Liver (tissue), 9 donors: ENCODE measurements around the gene C9orf50. TPM values are rescaled to one million over a fixed set of nuclear protein-coding genes. Genes with fewer than 3 reads are reported as not detected.

Experiments
- DNase-seq: peaks from one replicate; pipeline ENCODE4 v3.0.0-alpha.2; 2017; ENCODE audit warnings: low spot score
- H3K27ac ChIP-seq, 2 donors: one replicate each; pipeline ENCODE4 v1.7.0; 2013; ENCODE audit warnings: inconsistent platforms in 2 of 2, low read length in 2 of 2, control low read depth in 1 of 2, low read depth in 1 of 2, mild to moderate bottlenecking in 1 of 2
- H3K27me3 ChIP-seq, 4 donors: one replicate each; pipeline versions ENCODE4 v1.6.1 to v1.7.0; 2013; ENCODE audit warnings: low read length in 3 of 4, inconsistent platforms in 1 of 4, mild to moderate bottlenecking in 1 of 4, moderate library complexity in 1 of 4; ENCODE audit not compliant: control insufficient read depth in 4 of 4, insufficient read depth in 4 of 4
- H3K36me3 ChIP-seq, 4 donors: one replicate each; pipeline versions ENCODE4 v1.6.1 to v1.7.0; 2013; ENCODE audit warnings: low read length in 3 of 4, mild to moderate bottlenecking in 3 of 4, low read depth in 1 of 4, moderate library complexity in 1 of 4; ENCODE audit not compliant: control insufficient read depth in 4 of 4, insufficient read depth in 3 of 4
- H3K4me1 ChIP-seq, 4 donors: one replicate each; pipeline versions ENCODE4 v1.6.1 to v1.7.0; 2013; ENCODE audit warnings: low read length in 3 of 4, mild to moderate bottlenecking in 3 of 4, moderate library complexity in 1 of 4; ENCODE audit not compliant: control insufficient read depth in 4 of 4, insufficient read depth in 4 of 4
- H3K4me3 ChIP-seq, 3 donors: one replicate each; pipeline versions ENCODE4 v1.6.1 to v1.7.0; 2013; ENCODE audit warnings: low read length in 3 of 3, control low read depth in 1 of 3, low read depth in 1 of 3, mild to moderate bottlenecking in 1 of 3
- H3K9ac ChIP-seq, 2 donors: one replicate each; pipeline ENCODE4 v1.7.0; 2013; ENCODE audit warnings: low read length in 2 of 2, mild to moderate bottlenecking in 2 of 2, moderate library complexity in 2 of 2, control low read depth in 1 of 2, low read depth in 1 of 2
- H3K9me3 ChIP-seq, 4 donors: one replicate each; pipeline versions ENCODE4 v1.6.1 to v1.7.0; 2013; ENCODE audit warnings: low read length in 3 of 4; ENCODE audit not compliant: control insufficient read depth in 4 of 4
- ATF3 ChIP-seq: IDR thresholded peaks from 2 replicates; pipeline ENCODE4 v1.6.1; 2016; ENCODE audit warnings: antibody characterized with exemption
- CTCF ChIP-seq: fragments of 150-350 bp; IDR thresholded peaks from 2 replicates; pipeline ENCODE4 v1.5.1; 2017; ENCODE audit warnings: improper control_type of control experiment, low read depth, low read length; ENCODE audit not compliant: missing input control
- EGR1 ChIP-seq, 2 donors: IDR thresholded peaks; 2 replicates each; pipeline ENCODE4 v1.6.1; 2016 to 2018; ENCODE audit warnings: antibody characterized with exemption in 2 of 2, low read depth in 2 of 2
- FOXA1 ChIP-seq: IDR thresholded peaks from 2 replicates; pipeline ENCODE4 v1.6.1; 2016; ENCODE audit warnings: antibody characterized with exemption
- FOXA2 ChIP-seq: IDR thresholded peaks from 2 replicates; pipeline ENCODE4 v1.6.1; 2016; ENCODE audit warnings: antibody characterized with exemption
- HNF4A ChIP-seq, 2 donors: conservative IDR thresholded peaks; 2 replicates each; pipeline ENCODE4 v1.6.1; 2016; ENCODE audit warnings: antibody characterized with exemption in 2 of 2, mild to moderate bottlenecking in 2 of 2
- HNF4G ChIP-seq: IDR thresholded peaks from 2 replicates; pipeline ENCODE4 v1.6.1; 2016; ENCODE audit warnings: antibody characterized with exemption
- JUND ChIP-seq, 2 donors: IDR thresholded peaks; 2 replicates each; pipeline ENCODE4 v1.6.1; 2016; ENCODE audit warnings: antibody characterized with exemption in 2 of 2
- MAX ChIP-seq: IDR thresholded peaks from 2 replicates; pipeline ENCODE4 v1.6.1; 2016; ENCODE audit warnings: antibody characterized with exemption
- NR2F2 ChIP-seq: IDR thresholded peaks from 2 replicates; pipeline ENCODE4 v1.6.1; 2016; ENCODE audit warnings: antibody characterized with exemption
- RAD21 ChIP-seq, 2 donors: IDR thresholded peaks; 2 replicates each; pipeline ENCODE4 v1.6.1; 2016; ENCODE audit warnings: antibody characterized with exemption in 2 of 2, mild to moderate bottlenecking in 2 of 2
- RXRA ChIP-seq, 2 donors: IDR thresholded peaks; 2 replicates each; pipeline ENCODE4 v1.6.1; 2017 to 2018; ENCODE audit warnings: antibody characterized with exemption in 2 of 2, mild to moderate bottlenecking in 1 of 2
- SP1 ChIP-seq: IDR thresholded peaks from 2 replicates; pipeline ENCODE4 v1.6.1; 2018; ENCODE audit warnings: antibody characterized with exemption, mild to moderate bottlenecking
- TAF1 ChIP-seq: conservative IDR thresholded peaks from 2 replicates; pipeline ENCODE4 v1.6.1; 2016; ENCODE audit warnings: antibody characterized with exemption, mild to moderate bottlenecking
- ZBTB33 ChIP-seq: IDR thresholded peaks from 2 replicates; pipeline ENCODE4 v1.6.1; 2016; ENCODE audit warnings: antibody characterized with exemption
- WGBS: extraction: QIAGEN DNeasy Blood & Tissue Kit; methylation state at CpG from one replicate; pipeline ENCODE4 v1.1.7; 2013; 5-methylcytosine and 5-hydroxymethylcytosine counted together
- polyA plus RNA-seq, 2 donors: library from polyadenylated mRNA; stranded (reverse) in 1 of 2; unstranded in 1 of 2; fragments of 200-250 nt in 1 of 2; fragments of >200 nt in 1 of 2; fragmentation: Nextera tagmentation in 1 of 2; extraction: Ambion mirVana in 1 of 2; gene quantifications; one replicate each; pipeline versions ENCODE4 v1.2.1 to v1.2.3, GENCODE V29; 2013 to 2015
- total RNA-seq, 2 donors: library from RNA; depleted of rRNA; stranded (reverse); fragments of >200 nt; gene quantifications; one replicate each; pipeline ENCODE4 v1.2.3, GENCODE V29; 2014
- TF ChIP-seq, protein P1 (sequence below): IDR thresholded peaks from 2 replicates; pipeline ENCODE4 v1.6.1; 2016; ENCODE audit warnings: antibody characterized with exemption, mild to moderate bottlenecking
- donor health status: healthy.
- donor health status: healthy.
- donor health status: healthy.
- donor health status: healthy.
- donor health status: healthy.

Gene C9orf50
- total and polyA plus RNA-seq, 4 donors: 0.23 TPM; not detected in 3

DNA sequence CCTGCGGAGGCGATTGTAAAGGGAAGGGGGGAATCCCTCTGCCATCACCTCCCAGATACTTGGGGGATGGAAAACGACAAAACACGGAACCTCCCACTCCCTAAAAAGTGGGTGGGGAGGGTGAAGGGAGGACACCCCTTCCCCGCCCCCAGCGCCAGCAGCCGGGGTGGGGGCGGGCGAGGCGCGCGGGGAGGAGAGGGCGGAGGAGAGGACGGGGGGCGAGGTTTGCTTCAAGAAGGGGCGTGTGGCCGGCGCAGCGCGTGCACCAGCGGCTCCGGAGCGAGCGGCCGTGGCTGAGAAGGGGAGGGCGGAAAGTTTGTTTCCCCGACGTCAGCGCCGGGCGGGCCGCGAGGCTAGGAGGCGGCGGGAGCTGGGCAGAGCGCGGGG, 44.5 kb upstream of the C9orf50 start, which contains the start of gene PRRX2:
Gene PRRX2 (plus strand): TSS at position 259 of the 387 bp plus-strand sequence. CDS start 221 bp downstream, outside the sequence.
- H3K4me3 ChIP-seq: peak within 1 kb of the TSS in 1 of 3 donors; percentile 32
- H3K9ac ChIP-seq: no peak within 1 kb of the TSS
- no peak for DNase-seq
- H3K36me3 ChIP-seq: no peaks in the 10 kb centered on the region
- WGBS: 2% methylated on average over 37 of the region's 37 CpGs
- peaks cover 0 to 10% (median 1%) of the 10 kb centered on the region in 4 donors for H3K27me3 ChIP-seq
- H3K4me1 ChIP-seq: peaks cover 0 to 10% (median 2%) of the 10 kb centered on the region in 4 donors
- H3K9me3 ChIP-seq: no peaks in the 10 kb centered on the region
- no peak for TF ChIP-seq FOXA1
- TF ChIP-seq RAD21 (IDR thresholded peaks at IDR 0.05): no peak
- TF ChIP-seq HNF4A (conservative IDR thresholded peaks at IDR 0.05): no peak
- TF ChIP-seq, protein P1, sequence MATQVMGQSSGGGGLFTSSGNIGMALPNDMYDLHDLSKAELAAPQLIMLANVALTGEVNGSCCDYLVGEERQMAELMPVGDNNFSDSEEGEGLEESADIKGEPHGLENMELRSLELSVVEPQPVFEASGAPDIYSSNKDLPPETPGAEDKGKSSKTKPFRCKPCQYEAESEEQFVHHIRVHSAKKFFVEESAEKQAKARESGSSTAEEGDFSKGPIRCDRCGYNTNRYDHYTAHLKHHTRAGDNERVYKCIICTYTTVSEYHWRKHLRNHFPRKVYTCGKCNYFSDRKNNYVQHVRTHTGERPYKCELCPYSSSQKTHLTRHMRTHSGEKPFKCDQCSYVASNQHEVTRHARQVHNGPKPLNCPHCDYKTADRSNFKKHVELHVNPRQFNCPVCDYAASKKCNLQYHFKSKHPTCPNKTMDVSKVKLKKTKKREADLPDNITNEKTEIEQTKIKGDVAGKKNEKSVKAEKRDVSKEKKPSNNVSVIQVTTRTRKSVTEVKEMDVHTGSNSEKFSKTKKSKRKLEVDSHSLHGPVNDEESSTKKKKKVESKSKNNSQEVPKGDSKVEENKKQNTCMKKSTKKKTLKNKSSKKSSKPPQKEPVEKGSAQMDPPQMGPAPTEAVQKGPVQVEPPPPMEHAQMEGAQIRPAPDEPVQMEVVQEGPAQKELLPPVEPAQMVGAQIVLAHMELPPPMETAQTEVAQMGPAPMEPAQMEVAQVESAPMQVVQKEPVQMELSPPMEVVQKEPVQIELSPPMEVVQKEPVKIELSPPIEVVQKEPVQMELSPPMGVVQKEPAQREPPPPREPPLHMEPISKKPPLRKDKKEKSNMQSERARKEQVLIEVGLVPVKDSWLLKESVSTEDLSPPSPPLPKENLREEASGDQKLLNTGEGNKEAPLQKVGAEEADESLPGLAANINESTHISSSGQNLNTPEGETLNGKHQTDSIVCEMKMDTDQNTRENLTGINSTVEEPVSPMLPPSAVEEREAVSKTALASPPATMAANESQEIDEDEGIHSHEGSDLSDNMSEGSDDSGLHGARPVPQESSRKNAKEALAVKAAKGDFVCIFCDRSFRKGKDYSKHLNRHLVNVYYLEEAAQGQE: no peak
- TF ChIP-seq CTCF: no peak
- no peak for TF ChIP-seq RXRA (IDR thresholded peaks at IDR 0.05)
- no peak for TF ChIP-seq MAX
- no peak for TF ChIP-seq ATF3
- no peak for TF ChIP-seq ZBTB33
- no peak for TF ChIP-seq JUND (IDR thresholded peaks at IDR 0.05)
- no peak for TF ChIP-seq HNF4G
- TF ChIP-seq FOXA2: no peak
- TF ChIP-seq SP1: no peak
- no peak for TF ChIP-seq EGR1 (IDR thresholded peaks at IDR 0.05; ENCODE audit: low read depth in 2 of 2)
- TF ChIP-seq TAF1: no peak
- TF ChIP-seq NR2F2: no peak
- H3K27ac ChIP-seq: no peak within 1 kb of the TSS
